Measurements from ENCODE around the gene TSPAN32.

TSPAN32 gene

GRCh38 chr11:2301631-2302305 lies at the start of gene TSPAN32, which contains the start of gene C11orf21:
TSPAN32 (plus strand) TSS chr11:2302013; CDS start chr11:2302150, 137 bp downstream.
C11orf21 (minus strand) TSS chr11:2301918; CDS start chr11:2301808, 110 bp downstream.
- peak in 1 of 2 donors; percentile 24 for DNase-seq (ENCODE audit: low read depth in 2 of 2)

GRCh38 chr11:2252018-2252417 lies 49.8 kb upstream of the TSPAN32 start:
- DNase-seq (ENCODE audit: low read depth in 2 of 2) = no peak

- DNase-seq (ENCODE audit: low read depth in 2 of 2) = no peak
These were observed 45.4 kb upstream of the TSPAN32 start for GRCh38 chr11:2256293-2256913.

GRCh38 chr11:2256951-2257700 lies 44.7 kb upstream of the TSPAN32 start:
- DNase-seq (ENCODE audit: low read depth in 2 of 2) = no peak

GRCh38 chr11:2258501-2259465 lies 43.0 kb upstream of the TSPAN32 start:
- no peak for DNase-seq (ENCODE audit: low read depth in 2 of 2)

- no peak for DNase-seq (ENCODE audit: low read depth in 2 of 2)
These were observed 42.4 kb upstream of the TSPAN32 start for GRCh38 chr11:2259466-2259830.

GRCh38 chr11:2259897-2260451 lies 41.8 kb upstream of the TSPAN32 start:
- no peak for DNase-seq (ENCODE audit: low read depth in 2 of 2)

GRCh38 chr11:2260491-2261364 lies 41.1 kb upstream of the TSPAN32 start:
- DNase-seq (ENCODE audit: low read depth in 2 of 2) = no peak

GRCh38 chr11:2261436-2262230 lies 40.2 kb upstream of the TSPAN32 start:
- no peak for DNase-seq (ENCODE audit: low read depth in 2 of 2)

GRCh38 chr11:2262301-2263070 lies 39.3 kb upstream of the TSPAN32 start:
- DNase-seq (ENCODE audit: low read depth in 2 of 2) = no peak

- no peak for DNase-seq (ENCODE audit: low read depth in 2 of 2)
These were observed 38.7 kb upstream of the TSPAN32 start for GRCh38 chr11:2263071-2263565.

GRCh38 chr11:2263724-2264360 lies 38.0 kb upstream of the TSPAN32 start:
- DNase-seq (ENCODE audit: low read depth in 2 of 2) = no peak

GRCh38 chr11:2264366-2265053 lies 37.3 kb upstream of the TSPAN32 start:
- no peak for DNase-seq (ENCODE audit: low read depth in 2 of 2)

- DNase-seq (ENCODE audit: low read depth in 2 of 2) = no peak
These were observed 36.4 kb upstream of the TSPAN32 start for GRCh38 chr11:2265396-2265795.

- no peak for DNase-seq (ENCODE audit: low read depth in 2 of 2)
These were observed 35.8 kb upstream of the TSPAN32 start for GRCh38 chr11:2265854-2266585.

GRCh38 chr11:2266586-2267305 lies 35.1 kb upstream of the TSPAN32 start:
- no peak for DNase-seq (ENCODE audit: low read depth in 2 of 2)

All from activated CD4-positive, alpha-beta T cell treated with anti-CD3 and anti-CD28 coated beads for 24 hours (primary cell).